Neural cell (in vitro differentiated cells): Measurements from ENCODE around the gene EEF2KMT. TPM values are rescaled to one million over a fixed set of nuclear protein-coding genes. Genes with fewer than 3 reads are reported as not detected.

Experiments used
- H2AFZ ChIP-seq: fragments of 200-600, 300-800 bp; sonication (generic), shearing (Covaris generic); 2 replicates; pipeline ENCODE4 v1.6.0; 2014; ENCODE audit warnings: low read depth, mild to moderate bottlenecking, antibody characterized with exemption, low read length, moderate library complexity
- H3F3A ChIP-seq: fragments of 200-600 bp; shearing (Covaris generic); 2 replicates; pipeline ENCODE4 v1.6.1; 2016; ENCODE audit warnings: mild to moderate bottlenecking, moderate library complexity, mixed read lengths, antibody characterized with exemption, low read length; ENCODE audit not compliant: insufficient read depth, poor library complexity, severe bottlenecking
- H3K27ac ChIP-seq: fragments of 200-600, 300-800 bp; sonication (generic), shearing (Covaris generic); 2 replicates; pipeline ENCODE4 v1.5.1; 2014; ENCODE audit warnings: mild to moderate bottlenecking, low read length, moderate library complexity
- H3K27me3 ChIP-seq: fragments of 300-800, 200-600 bp; sonication (generic), shearing (Covaris generic); 2 replicates; pipeline ENCODE4 v1.6.0; 2014; ENCODE audit warnings: mild to moderate bottlenecking, low read depth, low read length, moderate library complexity; ENCODE audit not compliant: insufficient read depth
- H3K36me3 ChIP-seq: fragments of 300-800, 200-600 bp; sonication (generic), shearing (Covaris generic); 2 replicates; pipeline ENCODE4 v1.5.1; 2014; ENCODE audit warnings: mild to moderate bottlenecking, antibody characterized with exemption, low read length, moderate library complexity; ENCODE audit not compliant: insufficient read depth
- H3K4me2 ChIP-seq: fragments of 300-800, 200-600 bp; sonication (generic), shearing (Covaris generic); 2 replicates; pipeline ENCODE4 v1.6.0; 2014; ENCODE audit warnings: mild to moderate bottlenecking, low read length
- H3K4me3 ChIP-seq: fragments of 300-800, 200-600 bp; sonication (generic), shearing (Covaris generic); 2 replicates; pipeline ENCODE4 v1.5.1; 2014; ENCODE audit warnings: mild to moderate bottlenecking, low read length, moderate library complexity
- H3K79me2 ChIP-seq: fragments of 200-600 bp; shearing (Covaris generic); replicated peaks from 2 replicates; pipeline ENCODE4 v1.6.0; 2014; ENCODE audit warnings: mild to moderate bottlenecking, low read length, moderate library complexity; ENCODE audit not compliant: insufficient read depth
- H3K9ac ChIP-seq: fragments of 300-800, 200-600 bp; sonication (generic), shearing (Covaris generic); 2 replicates; pipeline ENCODE4 v1.6.1; 2016; ENCODE audit warnings: mild to moderate bottlenecking, low read length, mixed read lengths
- H3K9me2 ChIP-seq: fragments of 200-600 bp; shearing (Covaris generic); 2 replicates; pipeline ENCODE4 v1.6.1; 2016; ENCODE audit warnings: mild to moderate bottlenecking, low read length, mixed read lengths; ENCODE audit not compliant: insufficient read depth
- H3K9me3 ChIP-seq: fragments of 200-600, 300-800 bp; sonication (generic), shearing (Covaris generic); 2 replicates; pipeline ENCODE4 v1.6.1; 2016; ENCODE audit warnings: mild to moderate bottlenecking, mixed run types, low read length, moderate library complexity, mixed read lengths
- H4K20me1 ChIP-seq: fragments of 200-600 bp; shearing (Covaris generic); 2 replicates; pipeline ENCODE4 v1.6.1; 2016; ENCODE audit warnings: mild to moderate bottlenecking, mixed run types; ENCODE audit not compliant: insufficient read depth
- CTCF ChIP-seq: fragments of 450-650 bp; IDR thresholded peaks from 2 replicates; pipeline ENCODE4 v1.5.1; 2014; ENCODE audit warnings: antibody characterized with exemption, mild to moderate bottlenecking, moderate library complexity; ENCODE audit not compliant: poor library complexity, severe bottlenecking
- EP300 ChIP-seq: fragments of 450-650 bp; conservative IDR thresholded peaks from 2 replicates; pipeline ENCODE4 v1.6.1; 2014; ENCODE audit warnings: antibody characterized with exemption, mild to moderate bottlenecking, moderate library complexity; ENCODE audit not compliant: poor library complexity, severe bottlenecking
- EZH2 ChIP-seq: fragments of 200-600, 300-800 bp; shearing (Covaris generic), sonication (generic); IDR thresholded peaks from 2 replicates; pipeline ENCODE4 v1.6.1; 2014; ENCODE audit warnings: antibody characterized with exemption, low read length, borderline replicate concordance, mild to moderate bottlenecking; ENCODE audit not compliant: insufficient read depth, poor library complexity, severe bottlenecking
- MXI1 ChIP-seq: fragments of 450-650 bp; conservative IDR thresholded peaks from 2 replicates; pipeline ENCODE4 v1.6.1; 2014; ENCODE audit warnings: antibody characterized with exemption, mild to moderate bottlenecking; ENCODE audit not compliant: poor library complexity, severe bottlenecking
- POLR2AphosphoS5 ChIP-seq: IDR thresholded peaks from 2 replicates; pipeline ENCODE4 v1.6.1; 2012
- RAD21 ChIP-seq: fragments of 450-650 bp; conservative IDR thresholded peaks from 2 replicates; pipeline ENCODE4 v1.6.1; 2014; ENCODE audit warnings: antibody characterized with exemption, mild to moderate bottlenecking, moderate library complexity
- REST ChIP-seq: IDR thresholded peaks from 2 replicates; pipeline ENCODE4 v1.6.1; 2012; ENCODE audit warnings: borderline replicate concordance
- SMC3 ChIP-seq: fragments of 450-650 bp; conservative IDR thresholded peaks from 2 replicates; pipeline ENCODE4 v1.6.1; 2014; ENCODE audit warnings: antibody characterized with exemption, mild to moderate bottlenecking, moderate library complexity; ENCODE audit not compliant: poor library complexity
- TAF1 ChIP-seq: IDR thresholded peaks from 2 replicates; pipeline ENCODE4 v1.6.1; 2012; ENCODE audit warnings: low read depth
- polyA plus RNA-seq: library from polyadenylated mRNA; depleted of rRNA; stranded (reverse); fragments of >200 nt; gene quantifications from 2 replicates; pipeline ENCODE4 v1.2.3, GENCODE V29; 2014

EEF2KMT gene
- polyA plus RNA-seq, 1 donor from 2014 or later: 4.6 TPM

GRCh38 chr16:5042574-5043171 is 54.9 kb downstream of the EEF2KMT start:
- H3K9ac ChIP-seq: no peak overlapping the region
- TF ChIP-seq EZH2 (no peak), RAD21 (peak; percentile 12)
- no peak overlapping the region for H3K4me2 ChIP-seq
- no peaks in the 10 kb centered on the region for H3K79me2 ChIP-seq
- no peaks in the 10 kb centered on the region for H3K9me3 ChIP-seq
- H3K9me2 ChIP-seq: no peaks in the 10 kb centered on the region
- H4K20me1 ChIP-seq: no peaks in the 10 kb centered on the region
- no peak overlapping the region for H2AFZ ChIP-seq
- H3K4me3 ChIP-seq: no peak overlapping the region
- H3K27ac ChIP-seq: no peak overlapping the region
- no peaks in the 10 kb centered on the region for H3F3A ChIP-seq
- H3K27me3 ChIP-seq: no peaks in the 10 kb centered on the region
- H3K36me3 ChIP-seq: no peaks in the 10 kb centered on the region

GRCh38 chr16:5041600-5042133 is 55.9 kb downstream of the EEF2KMT start:
- no peaks in the 10 kb centered on the region for H3K9me3 ChIP-seq
- no peak overlapping the region for H3K4me2 ChIP-seq
- H2AFZ ChIP-seq: no peak overlapping the region
- H3K27ac ChIP-seq: no peak overlapping the region
- H4K20me1 ChIP-seq: no peaks in the 10 kb centered on the region
- H3F3A ChIP-seq: no peaks in the 10 kb centered on the region
- H3K27me3 ChIP-seq: no peaks in the 10 kb centered on the region
- no peak overlapping the region for H3K4me3 ChIP-seq
- H3K9ac ChIP-seq: no peak overlapping the region
- no peaks in the 10 kb centered on the region for H3K9me2 ChIP-seq
- H3K79me2 ChIP-seq: no peaks in the 10 kb centered on the region
- H3K36me3 ChIP-seq: no peaks in the 10 kb centered on the region
- TF ChIP-seq REST (no peak), TAF1 (no peak), EZH2 (no peak), POLR2AphosphoS5 (no peak), CTCF (no peak), EP300 (no peak), MXI1 (no peak), RAD21 (no peak), SMC3 (no peak)
